ENCODE results near the gene COP1.

- TF ChIP-seq CTCF (IDR thresholded peaks at IDR 0.05 in 2 of 3, conservative IDR thresholded peaks at IDR 0.05 in 1 of 3; ENCODE audit: control insufficient read depth in 2 of 3, extremely low read depth in 1 of 3, insufficient read depth in 1 of 3, low read depth in 3 of 3, low read length in 3 of 3) (no peak), CEBPB (IDR thresholded peaks at IDR 0.05; ENCODE audit: borderline replicate concordance in 1 of 2, low read depth in 2 of 2, low read length in 2 of 2) (no peak)
Measured at GRCh38 chr1:176049582-176049981, 157.5 kb downstream of the COP1 start.
